ENCODE data around the gene PPARD.

The PPARD gene

DNA sequence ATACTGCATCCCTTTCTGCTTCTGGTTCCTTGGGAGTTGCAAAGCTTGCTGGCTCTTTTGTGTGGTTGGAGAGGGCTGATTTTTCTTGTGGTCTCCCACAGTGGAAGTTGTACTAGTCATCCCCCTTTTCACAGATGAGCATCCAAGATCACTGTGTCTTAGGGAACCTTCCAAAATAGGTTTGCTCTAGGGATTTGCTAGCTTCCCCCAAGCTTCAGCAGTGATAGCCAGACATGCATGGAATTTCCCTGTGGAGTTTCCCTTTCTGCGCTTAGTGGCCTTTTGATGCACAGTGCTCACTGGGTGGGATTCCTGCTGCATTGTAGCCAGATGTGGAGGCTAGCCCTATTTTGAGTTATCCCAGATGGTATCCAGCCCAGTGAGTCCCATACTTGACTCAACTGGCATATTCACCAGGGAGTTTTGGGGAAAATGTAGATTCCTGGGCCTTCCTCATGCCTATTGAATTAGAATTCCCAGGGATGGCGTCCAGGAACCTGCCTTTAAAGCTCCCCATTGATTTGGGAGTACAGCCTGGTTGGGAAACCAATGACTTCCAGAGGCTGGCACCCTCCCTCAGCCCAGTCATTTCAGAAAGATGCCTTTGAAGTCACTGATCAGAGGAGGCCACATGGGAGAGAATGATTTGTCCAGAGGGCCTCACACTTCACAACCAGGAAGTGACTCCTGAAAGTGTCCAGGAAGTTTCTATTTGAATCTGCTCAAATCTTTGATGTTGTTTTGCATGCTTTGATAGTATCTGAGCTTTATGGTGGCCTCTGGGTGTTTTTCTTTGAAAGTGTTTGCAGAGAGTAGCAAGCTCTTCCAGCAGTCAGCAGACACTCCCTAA lies 25.9 kb downstream of the PPARD start:
- TF ChIP-seq FOXM1 (IDR thresholded peaks at IDR 0.05; ENCODE audit: borderline replicate concordance, low read depth) (no peak), CEBPB (IDR thresholded peaks at IDR 0.05) (no peak), EP300 (IDR thresholded peaks at IDR 0.05; ENCODE audit: borderline replicate concordance) (no peak), EGR1 (IDR thresholded peaks at IDR 0.05) (no peak), CREB1 (IDR thresholded peaks at IDR 0.05; ENCODE audit: low read depth) (no peak), ZBTB7A (IDR thresholded peaks at IDR 0.05; ENCODE audit: low read depth) (no peak), TAF1 (IDR thresholded peaks at IDR 0.05; ENCODE audit: low read depth) (no peak), TEAD4 (IDR thresholded peaks at IDR 0.05) (no peak), RAD21 (IDR thresholded peaks at IDR 0.05; ENCODE audit: low read depth) (no peak), TCF12 (IDR thresholded peaks at IDR 0.05; ENCODE audit: low read depth) (no peak), YY1 (IDR thresholded peaks at IDR 0.05; ENCODE audit: low read depth) (no peak), NFIC (IDR thresholded peaks at IDR 0.05) (no peak)
- TF ChIP-seq, protein P1, sequence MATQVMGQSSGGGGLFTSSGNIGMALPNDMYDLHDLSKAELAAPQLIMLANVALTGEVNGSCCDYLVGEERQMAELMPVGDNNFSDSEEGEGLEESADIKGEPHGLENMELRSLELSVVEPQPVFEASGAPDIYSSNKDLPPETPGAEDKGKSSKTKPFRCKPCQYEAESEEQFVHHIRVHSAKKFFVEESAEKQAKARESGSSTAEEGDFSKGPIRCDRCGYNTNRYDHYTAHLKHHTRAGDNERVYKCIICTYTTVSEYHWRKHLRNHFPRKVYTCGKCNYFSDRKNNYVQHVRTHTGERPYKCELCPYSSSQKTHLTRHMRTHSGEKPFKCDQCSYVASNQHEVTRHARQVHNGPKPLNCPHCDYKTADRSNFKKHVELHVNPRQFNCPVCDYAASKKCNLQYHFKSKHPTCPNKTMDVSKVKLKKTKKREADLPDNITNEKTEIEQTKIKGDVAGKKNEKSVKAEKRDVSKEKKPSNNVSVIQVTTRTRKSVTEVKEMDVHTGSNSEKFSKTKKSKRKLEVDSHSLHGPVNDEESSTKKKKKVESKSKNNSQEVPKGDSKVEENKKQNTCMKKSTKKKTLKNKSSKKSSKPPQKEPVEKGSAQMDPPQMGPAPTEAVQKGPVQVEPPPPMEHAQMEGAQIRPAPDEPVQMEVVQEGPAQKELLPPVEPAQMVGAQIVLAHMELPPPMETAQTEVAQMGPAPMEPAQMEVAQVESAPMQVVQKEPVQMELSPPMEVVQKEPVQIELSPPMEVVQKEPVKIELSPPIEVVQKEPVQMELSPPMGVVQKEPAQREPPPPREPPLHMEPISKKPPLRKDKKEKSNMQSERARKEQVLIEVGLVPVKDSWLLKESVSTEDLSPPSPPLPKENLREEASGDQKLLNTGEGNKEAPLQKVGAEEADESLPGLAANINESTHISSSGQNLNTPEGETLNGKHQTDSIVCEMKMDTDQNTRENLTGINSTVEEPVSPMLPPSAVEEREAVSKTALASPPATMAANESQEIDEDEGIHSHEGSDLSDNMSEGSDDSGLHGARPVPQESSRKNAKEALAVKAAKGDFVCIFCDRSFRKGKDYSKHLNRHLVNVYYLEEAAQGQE (IDR thresholded peaks at IDR 0.05; ENCODE audit: low read depth) = no peak
- TF ChIP-seq, protein P2, sequence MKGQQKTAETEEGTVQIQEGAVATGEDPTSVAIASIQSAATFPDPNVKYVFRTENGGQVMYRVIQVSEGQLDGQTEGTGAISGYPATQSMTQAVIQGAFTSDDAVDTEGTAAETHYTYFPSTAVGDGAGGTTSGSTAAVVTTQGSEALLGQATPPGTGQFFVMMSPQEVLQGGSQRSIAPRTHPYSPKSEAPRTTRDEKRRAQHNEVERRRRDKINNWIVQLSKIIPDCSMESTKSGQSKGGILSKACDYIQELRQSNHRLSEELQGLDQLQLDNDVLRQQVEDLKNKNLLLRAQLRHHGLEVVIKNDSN (IDR thresholded peaks at IDR 0.05) = no peak

DNA sequence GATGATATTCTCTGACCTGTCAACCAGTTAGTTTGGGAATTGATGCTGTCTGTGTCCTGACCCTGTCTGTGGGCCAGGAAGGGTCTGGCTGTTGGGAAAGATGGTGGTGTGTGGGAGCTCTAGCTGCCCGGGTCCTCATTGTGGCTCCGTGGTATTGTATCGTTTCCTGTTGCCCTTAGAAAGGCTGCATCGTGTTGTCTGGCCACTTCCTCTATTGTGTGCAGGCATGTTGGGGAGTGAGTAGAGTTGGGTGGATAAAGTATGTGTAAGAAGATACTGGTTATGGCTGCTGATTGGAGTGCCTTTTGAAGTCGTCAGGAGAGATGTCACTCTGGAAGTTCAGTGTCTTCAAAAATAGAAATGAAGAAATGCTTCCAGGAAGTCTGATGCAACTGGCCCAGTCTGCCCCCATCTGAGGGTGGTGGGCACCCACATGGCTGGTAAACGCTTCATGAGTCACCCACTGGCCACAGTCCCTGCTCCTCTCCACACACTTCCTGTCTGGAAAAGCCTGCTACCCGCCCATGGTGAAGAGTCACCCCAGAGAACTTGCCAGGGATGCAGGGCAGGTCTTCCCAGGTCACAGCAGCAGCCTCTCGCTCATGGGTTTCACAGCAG lies 27.9 kb downstream of the PPARD start:
- 0 out of 2 replicates have a peak, but pooled peaks have one; percentile 11 for TF ChIP-seq NFIC (IDR thresholded peaks at IDR 0.05)
- TF ChIP-seq, protein P2 (IDR thresholded peaks at IDR 0.05) = no peak
- no peak for TF ChIP-seq YY1 (IDR thresholded peaks at IDR 0.05; ENCODE audit: low read depth)

DNA sequence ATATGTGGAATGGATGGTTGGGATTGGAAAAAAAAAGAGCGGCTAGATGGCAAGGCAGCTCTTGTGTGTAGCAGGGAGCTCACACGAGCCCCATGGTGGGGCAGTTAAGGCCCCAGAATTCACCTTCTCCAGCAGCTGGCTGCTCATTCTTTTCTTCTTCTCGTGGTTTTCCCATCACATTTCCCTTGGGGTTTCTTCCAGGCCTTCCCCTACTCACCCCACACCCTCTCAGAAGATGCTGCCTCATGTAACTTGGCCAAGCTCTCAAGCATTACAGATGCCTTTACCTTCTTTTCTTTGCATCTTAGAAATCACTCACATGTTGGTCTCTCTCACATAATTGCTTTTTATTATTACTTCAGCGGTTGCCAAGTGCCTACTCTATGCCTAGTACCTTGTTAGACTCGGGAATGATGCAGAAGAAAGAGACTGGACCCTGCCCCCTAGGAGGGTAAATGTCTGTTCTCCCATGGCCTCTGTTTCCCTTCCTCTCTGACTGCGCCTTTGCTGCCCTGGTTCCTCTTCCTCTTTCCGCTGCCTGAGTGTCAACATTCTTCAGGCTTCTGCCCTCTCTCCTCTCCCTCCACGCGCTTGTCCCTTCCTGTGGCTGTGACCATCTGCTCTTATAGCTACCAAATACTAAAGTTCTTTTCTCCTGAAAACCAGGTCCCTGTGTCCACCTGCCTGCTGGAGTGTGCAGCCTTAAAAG lies 28.6 kb downstream of the PPARD start:
- TF ChIP-seq ZBTB7A (IDR thresholded peaks at IDR 0.05; ENCODE audit: low read depth) (no peak), CREB1 (IDR thresholded peaks at IDR 0.05; ENCODE audit: low read depth) (no peak), NFIC (IDR thresholded peaks at IDR 0.05) (no peak)

DNA sequence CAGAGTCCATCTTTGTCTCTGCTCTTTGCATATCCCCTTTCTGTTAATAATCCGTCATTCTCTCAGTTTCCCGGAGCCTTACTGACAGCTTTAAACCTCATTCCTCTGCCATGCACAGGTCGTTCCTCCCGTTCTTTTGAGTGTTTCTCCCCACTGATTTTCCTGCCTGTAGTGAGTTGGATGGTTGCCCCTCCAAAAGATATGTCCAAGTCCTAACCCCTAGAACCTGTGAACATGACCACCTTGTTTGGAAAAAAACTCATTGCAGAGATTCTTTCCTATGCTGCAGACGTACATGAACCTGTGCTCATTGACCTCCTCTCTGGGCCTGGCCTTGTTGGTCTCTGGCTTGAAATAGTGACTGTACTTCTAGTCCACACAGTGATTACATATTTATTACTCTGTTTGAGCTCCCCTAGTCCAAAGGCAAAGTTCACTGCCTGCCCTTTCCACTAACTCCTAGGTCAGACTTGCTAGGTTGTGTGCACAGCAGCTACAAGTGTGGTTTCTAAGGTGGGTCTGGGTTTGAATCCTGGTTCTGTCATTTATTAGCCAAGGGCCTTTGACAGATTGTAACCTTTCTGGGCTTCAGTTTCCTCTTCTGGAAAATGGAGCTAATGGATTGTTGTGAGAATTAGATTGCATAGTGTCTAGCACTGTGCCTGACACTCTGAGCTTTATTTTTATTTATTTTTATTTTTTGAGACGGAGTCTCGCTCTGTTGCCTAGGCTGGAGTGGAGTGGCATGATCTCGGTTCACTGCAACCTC lies 29.3 kb downstream of the PPARD start:
- TF ChIP-seq TCF12 (IDR thresholded peaks at IDR 0.05; ENCODE audit: low read depth) = no peak

DNA sequence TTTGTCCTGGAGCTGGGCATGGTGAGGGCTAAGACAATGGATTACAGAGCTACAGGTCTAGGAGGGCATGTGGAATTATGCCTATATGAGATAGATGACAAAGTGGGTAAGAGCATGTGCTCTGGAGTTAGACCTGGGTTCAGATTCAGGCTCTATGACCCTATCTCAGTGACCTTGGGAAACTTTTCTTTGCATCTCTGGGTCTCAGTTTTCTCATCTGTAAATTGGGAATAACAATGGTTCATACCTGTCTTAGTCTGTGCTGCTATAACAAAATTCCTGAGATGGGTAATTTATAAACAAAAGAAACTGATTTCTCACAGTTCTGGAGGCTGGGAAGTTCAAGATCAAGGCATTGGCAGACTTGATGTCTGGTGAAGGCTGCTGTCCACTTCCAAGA lies 30.3 kb downstream of the PPARD start:
- TF ChIP-seq, protein P2 (IDR thresholded peaks at IDR 0.05) = no peak
- TF ChIP-seq RAD21 (IDR thresholded peaks at IDR 0.05; ENCODE audit: low read depth) = no peak
- TF ChIP-seq EGR1 (IDR thresholded peaks at IDR 0.05) = no peak
- TF ChIP-seq NFIC (IDR thresholded peaks at IDR 0.05) = no peak
- TF ChIP-seq TCF12 (IDR thresholded peaks at IDR 0.05; ENCODE audit: low read depth) = no peak
- no peak for TF ChIP-seq CREB1 (IDR thresholded peaks at IDR 0.05; ENCODE audit: low read depth)
- TF ChIP-seq FOXM1 (IDR thresholded peaks at IDR 0.05; ENCODE audit: borderline replicate concordance, low read depth) = no peak
- TF ChIP-seq ZBTB7A (IDR thresholded peaks at IDR 0.05; ENCODE audit: low read depth) = no peak
- TF ChIP-seq, protein P1 (IDR thresholded peaks at IDR 0.05; ENCODE audit: low read depth) = no peak
- no peak for TF ChIP-seq TAF1 (IDR thresholded peaks at IDR 0.05; ENCODE audit: low read depth)
- no peak for TF ChIP-seq EP300 (IDR thresholded peaks at IDR 0.05; ENCODE audit: borderline replicate concordance)
- no peak for TF ChIP-seq CEBPB (IDR thresholded peaks at IDR 0.05)
- no peak for TF ChIP-seq YY1 (IDR thresholded peaks at IDR 0.05; ENCODE audit: low read depth)
